Keratinocyte (primary cell): ENCODE measurements around the gene ANKRD24.

Experiments
- CTCF ChIP-seq, 3 experiments: IDR thresholded peaks in 1 of 3; conservative IDR thresholded peaks in 1 of 3; optimal IDR thresholded peaks in 1 of 3; 2 replicates in 2 of 3; 3 replicates in 1 of 3; pipeline versions ENCODE3 to v1.5.1; 2011; ENCODE audit warnings: low read length in 3 of 3, mild to moderate bottlenecking in 3 of 3, moderate library complexity in 2 of 3, control low read depth in 1 of 3, inconsistent platforms in 1 of 3; ENCODE audit not compliant: insufficient read depth in 2 of 3; ENCODE audit errors: extremely low read depth in 1 of 3
- EZH2 ChIP-seq: IDR thresholded peaks from one replicate; pipeline ENCODE4 v1.6.1; 2012; ENCODE audit warnings: inconsistent platforms, mild to moderate bottlenecking, low read length, moderate library complexity

DNA sequence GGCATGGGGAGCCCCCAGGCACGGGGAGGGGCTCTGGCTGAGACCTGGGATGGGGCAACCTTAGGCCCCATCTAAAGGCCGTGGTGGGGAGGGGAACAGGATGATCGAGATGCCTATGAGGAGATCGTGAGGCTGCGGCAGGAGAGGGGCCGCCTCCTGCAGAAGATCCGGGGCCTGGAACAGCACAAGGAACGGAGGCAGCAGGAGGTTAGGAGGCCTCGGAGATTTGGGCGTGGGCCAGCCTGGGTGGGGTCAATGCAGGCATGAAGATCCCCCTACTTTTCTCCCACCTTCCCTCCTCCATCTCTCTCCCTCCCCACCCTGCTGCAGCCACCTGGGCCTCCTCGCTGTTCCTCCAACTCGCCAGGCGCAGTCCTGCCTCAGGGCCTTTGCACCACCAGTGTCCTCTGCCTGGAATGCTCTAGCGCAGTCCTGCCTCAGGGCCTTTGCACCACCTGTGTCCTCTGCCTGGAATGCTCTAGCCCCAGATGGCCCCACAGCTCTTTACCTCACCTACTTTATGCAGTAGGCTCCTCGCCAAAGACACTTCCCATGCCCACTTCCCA lies 27.8 kb downstream of the ANKRD24 start:
- TF ChIP-seq CTCF (optimal IDR thresholded peaks at IDR 0.05 in 1 of 3, IDR thresholded peaks at IDR 0.05 in 1 of 3, conservative IDR thresholded peaks at IDR 0.05 in 1 of 3; ENCODE audit: extremely low read depth in 1 of 3, insufficient read depth in 2 of 3, low read length in 3 of 3) (no peak), EZH2 (no peak)
